ENCODE results near the gene KCTD16.

KCTD16 gene

DNA sequence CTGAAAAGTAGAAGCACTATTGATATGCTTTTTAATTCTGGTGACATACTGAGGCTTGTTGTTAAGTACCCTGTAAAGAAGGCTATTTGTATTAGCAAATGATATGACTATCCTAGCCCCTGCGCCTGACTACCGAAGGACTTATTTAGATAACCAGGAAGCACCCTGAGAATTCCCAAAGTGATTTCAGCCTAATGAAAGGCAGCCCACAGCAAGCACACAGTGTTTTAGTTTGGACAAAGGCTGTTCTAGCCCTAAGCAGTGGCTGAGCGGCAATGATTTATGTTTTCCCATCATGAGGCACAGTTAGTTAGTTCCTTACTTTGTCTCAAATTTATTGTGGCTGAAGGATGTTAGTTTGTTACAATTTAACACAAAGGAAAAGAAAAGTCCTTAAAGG, 235.3 kb downstream of the KCTD16 start:
- TF ChIP-seq, protein P1, sequence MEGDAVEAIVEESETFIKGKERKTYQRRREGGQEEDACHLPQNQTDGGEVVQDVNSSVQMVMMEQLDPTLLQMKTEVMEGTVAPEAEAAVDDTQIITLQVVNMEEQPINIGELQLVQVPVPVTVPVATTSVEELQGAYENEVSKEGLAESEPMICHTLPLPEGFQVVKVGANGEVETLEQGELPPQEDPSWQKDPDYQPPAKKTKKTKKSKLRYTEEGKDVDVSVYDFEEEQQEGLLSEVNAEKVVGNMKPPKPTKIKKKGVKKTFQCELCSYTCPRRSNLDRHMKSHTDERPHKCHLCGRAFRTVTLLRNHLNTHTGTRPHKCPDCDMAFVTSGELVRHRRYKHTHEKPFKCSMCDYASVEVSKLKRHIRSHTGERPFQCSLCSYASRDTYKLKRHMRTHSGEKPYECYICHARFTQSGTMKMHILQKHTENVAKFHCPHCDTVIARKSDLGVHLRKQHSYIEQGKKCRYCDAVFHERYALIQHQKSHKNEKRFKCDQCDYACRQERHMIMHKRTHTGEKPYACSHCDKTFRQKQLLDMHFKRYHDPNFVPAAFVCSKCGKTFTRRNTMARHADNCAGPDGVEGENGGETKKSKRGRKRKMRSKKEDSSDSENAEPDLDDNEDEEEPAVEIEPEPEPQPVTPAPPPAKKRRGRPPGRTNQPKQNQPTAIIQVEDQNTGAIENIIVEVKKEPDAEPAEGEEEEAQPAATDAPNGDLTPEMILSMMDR (IDR thresholded peaks at IDR 0.05; ENCODE audit: low read depth, low read length) = no peak

DNA sequence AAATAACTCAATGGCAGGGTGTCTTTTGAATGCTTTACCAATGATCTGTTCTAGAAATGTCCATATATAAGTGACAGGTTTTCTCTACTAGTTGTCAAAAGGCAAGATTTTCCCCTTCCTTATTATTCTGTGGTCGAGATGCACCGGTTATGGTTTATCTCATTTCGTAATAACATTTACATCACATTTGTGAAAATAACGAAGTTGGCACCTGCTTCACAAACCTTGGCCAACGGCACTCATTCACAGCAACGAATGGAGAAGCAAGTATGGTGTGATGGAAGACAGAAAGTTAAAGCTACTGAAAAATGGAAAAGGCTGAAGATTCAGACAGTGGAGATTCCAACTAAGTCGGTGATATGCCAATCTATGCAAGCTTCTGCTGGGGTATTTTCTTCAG, 235.8 kb downstream of the KCTD16 start:
- TF ChIP-seq, protein P1 (IDR thresholded peaks at IDR 0.05; ENCODE audit: low read depth, low read length) = no peak
- no peak overlapping the region for H3K4me3 ChIP-seq (ENCODE audit: low read depth, low read length)

More for the DNA sequence above, 235.3 kb downstream of the KCTD16 start:
- H3K4me3 ChIP-seq (ENCODE audit: low read depth, low read length) = no peak overlapping the region

DNA sequence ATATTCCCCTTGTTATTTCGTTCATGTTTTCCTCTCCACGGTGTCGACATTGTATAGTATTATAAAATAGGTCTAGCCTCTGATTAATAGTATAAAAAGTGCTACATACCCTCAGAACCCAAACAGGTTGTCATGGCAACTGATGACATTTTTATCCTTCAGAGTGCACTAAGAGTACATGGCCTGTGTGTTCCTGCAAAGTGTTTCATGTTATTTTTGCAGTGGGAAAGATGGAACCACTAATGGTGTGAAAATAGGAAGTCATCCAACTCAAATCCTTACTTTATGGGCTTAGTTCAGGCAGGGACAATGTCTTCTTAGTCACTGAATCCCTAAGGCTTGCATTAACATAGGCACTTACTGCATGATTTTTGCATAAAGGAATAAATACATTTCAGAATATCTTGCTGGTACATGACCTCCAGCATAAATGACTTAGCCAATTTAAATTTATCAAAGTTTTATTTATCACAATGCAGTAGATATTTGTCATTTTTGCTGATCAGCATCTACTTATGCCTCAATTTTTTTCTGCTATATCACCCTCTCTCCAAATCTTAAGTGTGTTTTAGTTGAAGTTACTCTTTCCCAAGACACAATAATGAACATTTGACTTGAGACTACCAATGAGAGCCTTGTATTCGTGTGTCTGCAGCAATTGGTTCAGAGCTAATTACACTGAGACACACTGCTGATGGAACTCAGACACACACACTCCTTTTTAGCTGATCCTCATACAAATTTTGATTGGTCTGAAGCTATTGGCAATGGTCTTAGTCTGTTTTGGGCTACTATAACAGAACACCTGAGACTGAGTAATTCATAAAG, 243.7 kb downstream of the KCTD16 start:
- TF ChIP-seq, protein P1 (IDR thresholded peaks at IDR 0.05; ENCODE audit: low read depth, low read length) = no peak

GRCh38 chr5:144416196-144416595, 245.5 kb downstream of the KCTD16 start:
- TF ChIP-seq, protein P1 (IDR thresholded peaks at IDR 0.05; ENCODE audit: low read depth, low read length) = no peak
- H3K4me3 ChIP-seq (ENCODE audit: low read depth, low read length) = no peak overlapping the region

More for the DNA sequence above, 243.7 kb downstream of the KCTD16 start:
- no peak overlapping the region for H3K4me3 ChIP-seq (ENCODE audit: low read depth, low read length)

- TF ChIP-seq, protein P1 (IDR thresholded peaks at IDR 0.05; ENCODE audit: low read depth, low read length) = no peak
- H3K4me3 ChIP-seq (ENCODE audit: low read depth, low read length) = no peak overlapping the region
These were observed 248.0 kb downstream of the KCTD16 start for GRCh38 chr5:144418719-144419118.

GRCh38 chr5:144421411-144421810, 250.7 kb downstream of the KCTD16 start:
- TF ChIP-seq, protein P1 (IDR thresholded peaks at IDR 0.05; ENCODE audit: low read depth, low read length) = no peak
- no peak overlapping the region for H3K4me3 ChIP-seq (ENCODE audit: low read depth, low read length)

- H3K4me3 ChIP-seq (ENCODE audit: low read depth, low read length) = no peak overlapping the region
- TF ChIP-seq, protein P1 (IDR thresholded peaks at IDR 0.05; ENCODE audit: low read depth, low read length) = no peak
These were observed 251.5 kb downstream of the KCTD16 start for GRCh38 chr5:144422018-144422727.

Measured in WI38 (cell line).